Osteoblast (primary cell): Measurements from ENCODE around the gene MAPK10. TPM values are rescaled to one million over a fixed set of nuclear protein-coding genes. Genes with fewer than 3 reads are reported as not detected.

Experiments
- DNase-seq: peaks from one replicate; pipeline ENCODE4 v3.0.0; 2011; ENCODE audit warnings: low spot score, mixed read lengths; ENCODE audit not compliant: insufficient read length; ENCODE audit errors: missing footprints
- H2AFZ ChIP-seq: 2 replicates; pipeline ENCODE4 v1.6.0; 2011; ENCODE audit warnings: mild to moderate bottlenecking, low read length
- H3K27ac ChIP-seq: 2 replicates; pipeline ENCODE4 v1.5.1; 2011; ENCODE audit warnings: mild to moderate bottlenecking, low read depth, low read length, moderate library complexity
- H3K27me3 ChIP-seq: 2 replicates; pipeline ENCODE4 v1.6.0; 2012; ENCODE audit warnings: mild to moderate bottlenecking, control low read depth, inconsistent platforms, low read length, moderate library complexity; ENCODE audit not compliant: insufficient read depth
- H3K36me3 ChIP-seq: 2 replicates; pipeline ENCODE4 v1.5.1; 2011; ENCODE audit warnings: mild to moderate bottlenecking, low read length, control low read depth, moderate library complexity; ENCODE audit not compliant: insufficient read depth
- H3K4me1 ChIP-seq: 2 replicates; pipeline ENCODE4 v1.5.1; 2011; ENCODE audit warnings: mild to moderate bottlenecking, low read length, control low read depth, moderate library complexity; ENCODE audit not compliant: insufficient read depth
- H3K4me2 ChIP-seq: 2 replicates; pipeline ENCODE4 v1.6.0; 2011; ENCODE audit warnings: mild to moderate bottlenecking, low read length; ENCODE audit not compliant: insufficient read depth
- H3K4me3 ChIP-seq: fragments of 200-600 bp; sonication (generic); 3 replicates; pipeline ENCODE4 v1.5.1; 2012; ENCODE audit warnings: mild to moderate bottlenecking, low read length, inconsistent platforms; ENCODE audit not compliant: insufficient read depth
- H3K79me2 ChIP-seq: 2 replicates; pipeline ENCODE4 v1.6.0; 2012; ENCODE audit warnings: mild to moderate bottlenecking, low read length, control low read depth, inconsistent platforms; ENCODE audit not compliant: insufficient read depth
- H3K9me3 ChIP-seq: 2 replicates; pipeline ENCODE4 v1.5.1; 2011; ENCODE audit warnings: low read depth, low read length, control low read depth
- H4K20me1 ChIP-seq: 2 replicates; pipeline ENCODE4 v1.6.0; 2012; ENCODE audit warnings: mild to moderate bottlenecking, low read length, control low read depth; ENCODE audit not compliant: insufficient read depth
- CTCF ChIP-seq: IDR thresholded peaks from 2 replicates; pipeline ENCODE4 v1.5.1; 2011; ENCODE audit warnings: mild to moderate bottlenecking, low read depth, low read length, moderate library complexity; ENCODE audit errors: extremely low read depth
- total RNA-seq: library from RNA; depleted of rRNA; stranded (reverse); fragments of >200 nt; gene quantifications from 2 replicates; pipeline ENCODE4 v1.2.3, GENCODE V29; 2012

Gene MAPK10
- total RNA-seq, 1 donor: 13.0 TPM

DNA sequence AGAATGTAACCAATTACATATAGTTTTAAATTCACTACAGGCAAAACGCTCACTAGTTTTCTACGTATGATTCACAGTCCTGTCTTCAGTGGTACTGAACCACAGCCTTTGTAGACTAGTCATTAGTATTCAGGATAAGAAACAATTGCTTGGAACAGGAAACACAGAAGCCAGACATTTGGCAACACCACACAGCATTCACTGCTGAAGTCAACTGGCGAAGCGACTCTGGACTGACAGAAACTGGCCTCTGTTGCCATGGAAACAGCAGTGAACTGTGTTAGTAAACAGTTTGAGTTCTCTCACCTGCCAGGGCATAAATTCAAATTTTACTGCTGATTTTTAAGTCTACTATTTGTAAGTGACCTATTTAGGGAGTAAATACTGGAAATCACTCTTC lies 57.6 kb downstream of the MAPK10 start:
- H3K4me2 ChIP-seq: no peak overlapping the region
- no peak overlapping the region for H2AFZ ChIP-seq
- no peaks in the 10 kb centered on the region for H4K20me1 ChIP-seq
- peaks cover 10% of the 10 kb centered on the region for H3K4me1 ChIP-seq
- no peak for TF ChIP-seq CTCF
- no peaks in the 10 kb centered on the region for H3K9me3 ChIP-seq
- no peaks in the 10 kb centered on the region for H3K79me2 ChIP-seq
- no peaks in the 10 kb centered on the region for H3K36me3 ChIP-seq
- H3K4me3 ChIP-seq: no peak overlapping the region
- DNase-seq: no peak
- no peak overlapping the region for H3K27ac ChIP-seq
- H3K27me3 ChIP-seq: no peaks in the 10 kb centered on the region

DNA sequence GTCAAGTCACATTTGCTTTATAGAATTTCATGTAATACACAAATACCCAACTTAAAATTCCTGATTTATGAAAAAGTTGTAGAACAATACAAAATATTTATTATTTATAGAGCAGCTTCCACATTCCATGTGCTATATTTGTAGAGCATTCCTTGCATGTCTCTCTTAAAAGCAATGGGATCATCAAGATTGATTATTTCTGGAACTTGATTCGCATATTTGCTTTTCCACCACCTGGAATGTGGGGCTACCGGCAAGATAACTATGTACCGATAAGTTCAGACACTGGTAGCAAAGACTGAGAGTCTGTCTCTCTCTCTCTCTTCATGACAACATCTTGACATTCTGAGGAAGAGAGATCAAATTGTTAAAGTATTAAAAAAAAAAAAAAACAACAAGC lies 59.3 kb downstream of the MAPK10 start:
- H3K4me1 ChIP-seq: no peaks in the 10 kb centered on the region
- no peaks in the 10 kb centered on the region for H3K9me3 ChIP-seq
- H3K27me3 ChIP-seq: no peaks in the 10 kb centered on the region
- TF ChIP-seq CTCF: no peak
- no peaks in the 10 kb centered on the region for H3K79me2 ChIP-seq
- H3K4me3 ChIP-seq: no peak overlapping the region
- no peak for DNase-seq
- H2AFZ ChIP-seq: no peak overlapping the region
- H3K27ac ChIP-seq: no peak overlapping the region
- no peak overlapping the region for H3K4me2 ChIP-seq
- H4K20me1 ChIP-seq: no peaks in the 10 kb centered on the region
- H3K36me3 ChIP-seq: no peaks in the 10 kb centered on the region

DNA sequence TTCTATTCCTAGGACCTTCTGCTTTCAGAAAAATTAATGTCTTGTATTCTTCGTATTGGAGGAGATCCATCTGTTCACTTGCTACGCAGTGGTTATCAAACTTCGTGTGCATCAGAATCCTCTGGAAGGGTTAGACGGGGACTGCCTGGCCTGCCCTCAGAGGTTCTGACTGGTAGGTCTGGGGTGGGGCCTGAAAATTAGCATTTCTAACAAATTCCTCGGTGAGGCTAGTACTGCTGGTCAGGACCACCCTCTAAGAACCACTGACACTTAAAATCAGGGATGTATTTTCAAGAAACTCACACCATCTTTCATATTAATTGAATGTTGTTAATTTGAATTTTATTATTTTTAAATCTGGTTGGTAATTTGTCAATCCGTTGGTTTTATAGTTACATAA lies 63.0 kb downstream of the MAPK10 start:
- no peaks in the 10 kb centered on the region for H3K27me3 ChIP-seq
- no peaks in the 10 kb centered on the region for H4K20me1 ChIP-seq
- H3K9me3 ChIP-seq: no peaks in the 10 kb centered on the region
- peaks cover 8% of the 10 kb centered on the region for H3K4me1 ChIP-seq
- no peaks in the 10 kb centered on the region for H3K79me2 ChIP-seq
- DNase-seq: no peak
- TF ChIP-seq CTCF: no peak
- no peaks in the 10 kb centered on the region for H3K36me3 ChIP-seq
- H2AFZ ChIP-seq: no peak overlapping the region
- no peak overlapping the region for H3K4me3 ChIP-seq
- H3K4me2 ChIP-seq: no peak overlapping the region
- H3K27ac ChIP-seq: no peak overlapping the region

DNA sequence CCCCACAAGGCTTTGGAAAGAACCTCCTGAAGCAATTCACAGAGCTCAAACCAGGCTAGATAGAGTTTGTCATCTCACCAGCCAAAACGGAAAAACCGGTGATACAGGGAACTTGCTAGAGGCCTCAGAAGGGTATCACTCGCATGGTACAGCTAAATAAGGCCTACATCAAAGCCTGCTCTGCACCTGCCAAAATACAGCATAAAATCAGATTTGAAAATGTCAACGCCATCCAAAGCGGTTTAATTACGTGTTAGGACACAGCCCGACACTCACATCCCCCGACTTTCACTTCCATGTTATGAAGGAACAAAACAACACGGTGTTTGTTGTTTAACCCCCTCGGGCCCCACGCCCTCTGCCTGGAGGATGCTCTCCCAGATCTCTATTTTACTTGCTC lies 65.0 kb downstream of the MAPK10 start:
- no peak overlapping the region for H3K4me2 ChIP-seq
- H3K4me3 ChIP-seq: no peak overlapping the region
- no peak overlapping the region for H2AFZ ChIP-seq

More for the DNA sequence above, 65.0 kb downstream of the MAPK10 start:
- Histone ChIP-seq H3K27ac (no peak overlapping the region), H3K9me3 (no peaks in the 10 kb centered on the region), H3K36me3 (no peaks in the 10 kb centered on the region), H3K79me2 (no peaks in the 10 kb centered on the region), H3K27me3 (no peaks in the 10 kb centered on the region), H3K4me1 (peaks cover 10% of the 10 kb centered on the region), H4K20me1 (no peaks in the 10 kb centered on the region)
- TF ChIP-seq CTCF: no peak
- DNase-seq: no peak
